Fibroblast of lung (primary cell): ENCODE results near the gene MLC1. TPM values are rescaled to one million over a fixed set of nuclear protein-coding genes. Genes with fewer than 3 reads are reported as not detected.

ENCODE experiments used
- DNase-seq, 2 donors: peaks; one replicate each; pipeline versions ENCODE4 v3.0.0 to v3.0.0-alpha.2; 2010; ENCODE audit warnings: low read depth in 2 of 2
- H2AFZ ChIP-seq: 2 replicates; pipeline ENCODE4 v1.5.1; 2012; ENCODE audit warnings: low read length, control low read depth, inconsistent platforms
- H3K27ac ChIP-seq: 2 replicates; pipeline ENCODE4 v1.5.1; 2011; ENCODE audit warnings: low read length, control low read depth; ENCODE audit not compliant: insufficient read depth
- H3K27me3 ChIP-seq: 2 replicates; pipeline ENCODE4 v1.5.1; 2011; ENCODE audit warnings: mild to moderate bottlenecking, low read length; ENCODE audit not compliant: control insufficient read depth, insufficient read depth
- H3K36me3 ChIP-seq: 2 replicates; pipeline ENCODE4 v1.5.1; 2011; ENCODE audit warnings: low read length; ENCODE audit not compliant: control insufficient read depth, insufficient read depth
- H3K4me1 ChIP-seq: 2 replicates; pipeline ENCODE4 v1.5.1; 2011; ENCODE audit warnings: low read length; ENCODE audit not compliant: control insufficient read depth, insufficient read depth; ENCODE audit errors: extremely low read depth
- H3K4me2 ChIP-seq: 2 replicates; pipeline ENCODE4 v1.5.1; 2011; ENCODE audit warnings: low read length, control low read depth; ENCODE audit not compliant: insufficient read depth; ENCODE audit errors: extremely low read depth
- H3K4me3 ChIP-seq, 4 experiments: fragments of 200-600 bp in 1 of 4; sonication (generic) in 1 of 4; replicated peaks in 1 of 4; 2 replicates each; pipeline ENCODE4 v1.5.1; 2011 to 2016; ENCODE audit warnings: low read length in 4 of 4, low read depth in 3 of 4, mild to moderate bottlenecking in 3 of 4, control low read depth in 2 of 4, inconsistent platforms in 1 of 4, mixed read lengths in 1 of 4; ENCODE audit not compliant: insufficient read depth in 1 of 4; ENCODE audit errors: control extremely low read depth in 1 of 4
- H3K79me2 ChIP-seq: 2 replicates; pipeline ENCODE4 v1.5.1; 2012; ENCODE audit warnings: mild to moderate bottlenecking, low read length, inconsistent platforms; ENCODE audit not compliant: control insufficient read depth, insufficient read depth
- H3K9ac ChIP-seq: 2 replicates; pipeline ENCODE4 v1.5.1; 2011; ENCODE audit warnings: mild to moderate bottlenecking, low read length, control low read depth; ENCODE audit not compliant: insufficient read depth
- H3K9me3 ChIP-seq: 2 replicates; pipeline ENCODE4 v1.5.1; 2012; ENCODE audit warnings: low read depth, low read length; ENCODE audit not compliant: control insufficient read depth, insufficient read depth
- H4K20me1 ChIP-seq: 2 replicates; pipeline ENCODE4 v1.5.1; 2011; ENCODE audit warnings: low read length; ENCODE audit not compliant: control insufficient read depth, insufficient read depth; ENCODE audit errors: extremely low read depth
- CTCF ChIP-seq, 2 donors: IDR thresholded peaks in 1 of 2; conservative IDR thresholded peaks in 1 of 2; 1 replicate in 1 of 2; 2 replicates in 1 of 2; pipeline ENCODE4 v1.5.1; 2011 to 2012; ENCODE audit warnings: low read length in 2 of 2, control low read depth in 1 of 2, inconsistent platforms in 1 of 2, low read depth in 1 of 2, mild to moderate bottlenecking in 1 of 2
- EZH2 ChIP-seq: IDR thresholded peaks from 2 replicates; pipeline ENCODE4 v1.5.1; 2012; ENCODE audit warnings: low read length, control low read depth, mild to moderate bottlenecking; ENCODE audit errors: missing control alignments
- polyA plus RNA-seq, 2 donors: library from polyadenylated mRNA; depleted of rRNA in 1 of 2; stranded (reverse) in 1 of 2; unstranded in 1 of 2; fragments of >200 nt; gene quantifications; 2 replicates each; pipeline ENCODE4 v1.2.1, GENCODE V29; 2011 to 2012; ENCODE audit warnings: missing spikeins in 1 of 2
- total RNA-seq: library from RNA; depleted of rRNA; stranded (reverse); fragments of >200 nt; gene quantifications from 2 replicates; pipeline ENCODE4 v1.2.1, GENCODE V29; 2014

The MLC1 gene
- total and polyA plus RNA-seq, 2 donors (not counting 1 experiment from before 2014, with no cell fraction given): under 0.01 TPM; not detected in 1

GRCh38 chr22:50010676-50011446, 74.4 kb downstream of the MLC1 start:
- no peak overlapping the region for H2AFZ ChIP-seq
- no peak for DNase-seq
- H3K4me1 ChIP-seq: no peaks in the 10 kb centered on the region
- peak; percentile 52 for TF ChIP-seq EZH2
- TF ChIP-seq CTCF (conservative IDR thresholded peaks at IDR 0.05 in 1 of 2, IDR thresholded peaks at IDR 0.05 in 1 of 2; ENCODE audit: low read depth in 1 of 2, low read length in 2 of 2): no peak
- H3K9me3 ChIP-seq: no peaks in the 10 kb centered on the region
- no peak overlapping the region for H3K9ac ChIP-seq
- no peaks in the 10 kb centered on the region for H4K20me1 ChIP-seq
- no peak overlapping the region for H3K27ac ChIP-seq
- no peak overlapping the region for H3K4me2 ChIP-seq
- H3K4me3 ChIP-seq: no peak overlapping the region
- H3K36me3 ChIP-seq: no peaks in the 10 kb centered on the region
- peaks cover 42% of the 10 kb centered on the region for H3K27me3 ChIP-seq
- H3K79me2 ChIP-seq: no peaks in the 10 kb centered on the region

- H3K4me3 ChIP-seq: no peak overlapping the region
- no peaks in the 10 kb centered on the region for H3K36me3 ChIP-seq
- H3K9me3 ChIP-seq: no peaks in the 10 kb centered on the region
- TF ChIP-seq CTCF (conservative IDR thresholded peaks at IDR 0.05 in 1 of 2, IDR thresholded peaks at IDR 0.05 in 1 of 2; ENCODE audit: low read depth in 1 of 2, low read length in 2 of 2) (no peak), EZH2 (no peak)
- H2AFZ ChIP-seq: no peak overlapping the region
- H3K27ac ChIP-seq: no peak overlapping the region
- DNase-seq: no peak
- peaks cover 42% of the 10 kb centered on the region for H3K27me3 ChIP-seq
- no peaks in the 10 kb centered on the region for H3K4me1 ChIP-seq
- H3K79me2 ChIP-seq: no peaks in the 10 kb centered on the region
- H3K9ac ChIP-seq: no peak overlapping the region
- H4K20me1 ChIP-seq: no peaks in the 10 kb centered on the region
- no peak overlapping the region for H3K4me2 ChIP-seq
These were observed 75.2 kb downstream of the MLC1 start for GRCh38 chr22:50009765-50010675.

Other genes with a start within 250 kb of the MLC1 start
- 6.3 and 6.4 TPM in 2 replicates for gene ZBED4, start 231.6 kb downstream of the MLC1 start, total RNA-seq
- 3.5 and 4.8 TPM in 2 replicates for gene ZBED4, start 231.6 kb downstream of the MLC1 start, polyA plus RNA-seq
- 19.0 and 21.3 TPM in 2 replicates for gene ALG12, start 167.0 kb downstream of the MLC1 start, total RNA-seq
- 9.6 and 10.5 TPM in 2 replicates for gene ALG12, start 167.0 kb downstream of the MLC1 start, polyA plus RNA-seq
- 41.3 and 56.6 TPM in 2 replicates for gene CRELD2, start 166.8 kb downstream of the MLC1 start, total RNA-seq
- 45.3 and 50.9 TPM in 2 replicates for gene CRELD2, start 166.8 kb downstream of the MLC1 start, polyA plus RNA-seq
- gene PIM3, start 124.7 kb downstream of the MLC1 start, total RNA-seq: 40.1 and 47.7 TPM in 2 replicates
- 6.8 and 8.0 TPM in 2 replicates for gene PIM3, start 124.7 kb downstream of the MLC1 start, polyA plus RNA-seq
- gene IL17REL, start 72.7 kb downstream of the MLC1 start, total RNA-seq: under 0.01 TPM in 1 of 2 replicates, not detected in the other
- not detected in 2 replicates for gene IL17REL, start 72.7 kb downstream of the MLC1 start, polyA plus RNA-seq
- gene TTLL8, start 27.1 kb downstream of the MLC1 start, total RNA-seq: not detected in 2 replicates
- gene TTLL8, start 27.1 kb downstream of the MLC1 start, polyA plus RNA-seq: not detected in 2 replicates
- 0.83 and 1.0 TPM in 2 replicates for gene MOV10L1, start 4.6 kb upstream of the MLC1 start, total RNA-seq
- 0.03 and 0.40 TPM in 2 replicates for gene MOV10L1, start 4.6 kb upstream of the MLC1 start, polyA plus RNA-seq
- under 0.01 and 0.17 TPM in 2 replicates for gene PANX2, start 85.3 kb upstream of the MLC1 start, total RNA-seq
- 0.44 and 0.45 TPM in 2 replicates for gene PANX2, start 85.3 kb upstream of the MLC1 start, polyA plus RNA-seq
- gene TRABD, start 100.5 kb upstream of the MLC1 start, total RNA-seq: 15.2 and 17.2 TPM in 2 replicates
- 11.8 and 17.6 TPM in 2 replicates for gene TRABD, start 100.5 kb upstream of the MLC1 start, polyA plus RNA-seq
- 16.9 and 20.1 TPM in 2 replicates for gene SELENOO, start 115.6 kb upstream of the MLC1 start, total RNA-seq
- 8.3 and 10.2 TPM in 2 replicates for gene SELENOO, start 115.6 kb upstream of the MLC1 start, polyA plus RNA-seq
- gene TUBGCP6, start 159.6 kb upstream of the MLC1 start, total RNA-seq: 19.0 and 23.8 TPM in 2 replicates
- gene TUBGCP6, start 159.6 kb upstream of the MLC1 start, polyA plus RNA-seq: 6.7 and 7.3 TPM in 2 replicates
- gene HDAC10, start 165.8 kb upstream of the MLC1 start, total RNA-seq: 19.3 and 27.6 TPM in 2 replicates
- 5.1 and 6.7 TPM in 2 replicates for gene HDAC10, start 165.8 kb upstream of the MLC1 start, polyA plus RNA-seq
- gene MAPK12, start 176.3 kb upstream of the MLC1 start, total RNA-seq: 24.4 and 30.1 TPM in 2 replicates
- 16.4 and 21.5 TPM in 2 replicates for gene MAPK12, start 176.3 kb upstream of the MLC1 start, polyA plus RNA-seq
- 5.9 and 7.6 TPM in 2 replicates for gene MAPK11, start 185.0 kb upstream of the MLC1 start, total RNA-seq
- gene MAPK11, start 185.0 kb upstream of the MLC1 start, polyA plus RNA-seq: 2.6 and 4.1 TPM in 2 replicates
- 130 and 209 TPM in 2 replicates for gene PLXNB2, start 222.2 kb upstream of the MLC1 start, total RNA-seq
- 62.7 and 72.9 TPM in 2 replicates for gene PLXNB2, start 222.2 kb upstream of the MLC1 start, polyA plus RNA-seq
- 2.0 and 2.1 TPM in 2 replicates for gene DENND6B, start 241.6 kb upstream of the MLC1 start, total RNA-seq
- 1.7 and 1.9 TPM in 2 replicates for gene DENND6B, start 241.6 kb upstream of the MLC1 start, polyA plus RNA-seq